ENCODE measurements around the gene IRAK1. TPM values are rescaled to one million over a fixed set of nuclear protein-coding genes. Genes with fewer than 3 reads are reported as not detected.
A peak's percentile ranks its signal among the peaks of the same experiment; 100 is the strongest.
"Not testable (repeated sequence)": the region's sequence is repeated elsewhere in the genome, so short reads cannot be mapped to it uniquely, and the experiment has no call there.

The IRAK1 gene
- total RNA-seq, 2 donors from 2014 or later: 75.3 to 92.5 TPM

- no peak for ATAC-seq
- Mint-ChIP-seq H3K4me1 (peaks cover 13% of the 10 kb centered on the region), H3K27me3 (no peaks in the 10 kb centered on the region), H3K36me3 (ENCODE audit: low read depth) (no peaks in the 10 kb centered on the region), H3K4me3 (no peak overlapping the region), H3K27ac (no peak overlapping the region)
- no peaks in the 10 kb centered on the region for H3K9me3 ChIP-seq (ENCODE audit: control insufficient read depth, low read length, poor library complexity, severe bottlenecking)
- DNase-seq: no peak
Observed at GRCh38 chrX:154012336-154012991, 7.2 kb downstream of the IRAK1 start.

GRCh38 chrX:154011376-154012335 lies 8.0 kb downstream of the IRAK1 start:
- Mint-ChIP-seq H3K4me3 (peak overlapping the region; percentile 15), H3K27me3 (no peaks in the 10 kb centered on the region), H3K27ac (peak overlapping the region; percentile 8), H3K36me3 (ENCODE audit: low read depth) (no peaks in the 10 kb centered on the region), H3K4me1 (peaks cover 13% of the 10 kb centered on the region)
- no peak for DNase-seq
- no peak for ATAC-seq
- H3K9me3 ChIP-seq (ENCODE audit: control insufficient read depth, low read length, poor library complexity, severe bottlenecking): no peaks in the 10 kb centered on the region

DNA sequence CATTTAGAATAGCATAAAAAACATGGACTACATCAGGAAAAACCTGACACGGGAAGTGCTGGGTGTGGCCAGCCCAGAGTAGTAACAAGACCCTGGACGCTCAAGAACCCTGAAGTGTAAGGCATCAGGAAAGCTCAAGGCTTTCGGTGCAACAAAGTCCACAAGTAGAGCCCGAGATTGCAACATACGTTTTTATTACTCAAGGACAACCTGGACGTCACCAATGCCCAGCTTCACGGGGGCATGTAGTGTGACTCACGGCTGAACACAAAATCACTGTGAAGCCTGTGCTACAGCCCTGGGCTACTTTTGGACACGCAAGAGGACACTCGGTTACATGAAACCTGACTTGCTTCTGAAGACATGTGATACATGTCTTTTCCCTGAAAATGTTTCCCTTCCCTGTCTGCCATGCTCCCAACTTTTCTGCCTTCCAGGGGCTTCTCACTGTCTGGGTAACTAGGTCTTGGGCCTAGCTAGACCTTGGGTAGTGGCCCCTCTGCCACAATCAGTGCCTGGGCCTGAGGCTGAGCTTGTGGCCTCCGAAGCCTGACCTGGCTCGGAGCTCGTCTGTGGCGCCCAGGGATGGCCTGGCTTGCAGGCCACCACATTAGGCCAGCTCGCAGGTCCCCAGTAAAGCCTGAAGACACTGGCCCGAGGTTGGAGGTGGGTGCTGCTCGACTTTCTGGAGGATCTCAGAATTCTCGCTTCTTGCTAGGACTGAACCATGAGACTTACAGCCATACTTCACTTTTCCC lies 9.2 kb downstream of the IRAK1 start:
- Mint-ChIP-seq H3K4me1 (peaks cover 9% of the 10 kb centered on the region), H3K27ac (no peak overlapping the region), H3K4me3 (no peak overlapping the region), H3K27me3 (no peaks in the 10 kb centered on the region), H3K36me3 (ENCODE audit: low read depth) (no peaks in the 10 kb centered on the region)
- H3K9me3 ChIP-seq (ENCODE audit: control insufficient read depth, low read length, poor library complexity, severe bottlenecking): no peaks in the 10 kb centered on the region
- ATAC-seq: no peak
- DNase-seq: no peak

GRCh38 chrX:154008521-154008920 lies 11.2 kb downstream of the IRAK1 start:
- Mint-ChIP-seq H3K36me3 (ENCODE audit: low read depth) (no peaks in the 10 kb centered on the region), H3K4me3 (no peak overlapping the region), H3K4me1 (peaks cover 7% of the 10 kb centered on the region), H3K27ac (peak overlapping the region; percentile 73), H3K27me3 (no peaks in the 10 kb centered on the region)
- DNase-seq (no peak), ATAC-seq (no peak)
- no peaks in the 10 kb centered on the region for H3K9me3 ChIP-seq (ENCODE audit: control insufficient read depth, low read length, poor library complexity, severe bottlenecking)

GRCh38 chrX:154006947-154007346 lies 12.8 kb downstream of the IRAK1 start:
- no peaks in the 10 kb centered on the region for H3K36me3 Mint-ChIP-seq (ENCODE audit: low read depth)
- peaks cover 11% of the 10 kb centered on the region for H3K4me1 Mint-ChIP-seq
- H3K4me3 Mint-ChIP-seq: no peak overlapping the region
- ATAC-seq (no peak), DNase-seq (no peak)
- H3K9me3 ChIP-seq (ENCODE audit: control insufficient read depth, low read length, poor library complexity, severe bottlenecking): no peaks in the 10 kb centered on the region
- H3K27me3 Mint-ChIP-seq: no peaks in the 10 kb centered on the region
- H3K27ac Mint-ChIP-seq: peak overlapping the region; percentile 73

- Mint-ChIP-seq H3K4me3 (no peak overlapping the region), H3K27ac (peak overlapping the region; percentile 67), H3K4me1 (peaks cover 14% of the 10 kb centered on the region), H3K27me3 (no peaks in the 10 kb centered on the region), H3K36me3 (ENCODE audit: low read depth) (no peaks in the 10 kb centered on the region)
- DNase-seq (no peak), ATAC-seq (no peak)
- H3K9me3 ChIP-seq (ENCODE audit: control insufficient read depth, low read length, poor library complexity, severe bottlenecking): no peaks in the 10 kb centered on the region
Observed at GRCh38 chrX:154004315-154004714, 15.4 kb downstream of the IRAK1 start.

DNA sequence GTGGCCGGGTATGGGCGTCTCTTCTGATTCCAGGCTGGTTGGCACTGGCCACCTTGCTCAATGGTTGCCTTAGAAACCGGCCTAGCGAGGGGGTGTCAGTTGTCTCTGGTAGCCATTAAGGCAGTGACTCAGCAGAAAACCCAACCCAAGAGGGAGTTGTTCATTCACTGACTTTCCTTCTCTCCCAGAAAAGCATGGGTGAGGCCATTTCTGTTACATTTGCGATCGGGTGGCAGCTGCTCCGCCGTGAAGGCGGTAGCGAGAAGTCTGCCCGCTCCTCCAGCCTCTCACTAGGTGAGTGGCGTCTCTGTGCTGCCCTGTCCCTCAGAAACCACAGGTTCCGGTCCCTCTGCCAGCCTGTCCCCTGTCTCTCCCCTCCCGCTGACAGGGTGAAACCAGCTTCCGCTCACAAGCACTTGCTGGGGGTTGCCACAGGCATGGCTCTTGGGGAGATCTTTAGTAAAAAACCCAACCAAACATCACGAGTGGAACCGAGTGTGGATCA lies 17.4 kb downstream of the IRAK1 start:
- H3K27me3 Mint-ChIP-seq: no peaks in the 10 kb centered on the region
- H3K36me3 Mint-ChIP-seq (ENCODE audit: low read depth): no peaks in the 10 kb centered on the region
- H3K4me3 Mint-ChIP-seq: peak overlapping the region; percentile 85
- no peaks in the 10 kb centered on the region for H3K9me3 ChIP-seq (ENCODE audit: control insufficient read depth, low read length, poor library complexity, severe bottlenecking)
- H3K27ac Mint-ChIP-seq: peak overlapping the region; percentile 67
- H3K4me1 Mint-ChIP-seq: peaks cover 12% of the 10 kb centered on the region
- DNase-seq (no peak), ATAC-seq (peak; percentile 84)

DNA sequence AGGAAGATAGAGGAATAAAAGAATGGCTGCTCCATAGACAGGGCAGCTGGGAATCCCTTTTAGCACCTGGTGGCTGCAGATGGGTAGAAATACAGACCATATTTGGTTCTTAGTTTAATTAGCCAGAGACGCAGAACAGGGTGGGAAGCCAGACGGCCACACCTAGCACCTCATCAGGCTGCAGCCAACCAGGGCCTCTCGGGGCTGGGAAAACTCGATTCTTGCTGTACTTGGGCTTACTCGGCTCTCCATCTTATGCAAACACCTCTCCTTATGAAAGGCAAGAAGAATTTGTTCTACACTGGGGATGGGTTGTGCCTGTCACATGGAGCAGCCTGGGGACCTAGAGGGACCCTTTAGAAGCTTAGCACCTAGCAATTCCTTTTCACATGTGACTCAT lies 19.7 kb downstream of the IRAK1 start:
- Mint-ChIP-seq H3K4me1 (peaks cover 12% of the 10 kb centered on the region), H3K36me3 (ENCODE audit: low read depth) (no peaks in the 10 kb centered on the region), H3K4me3 (no peak overlapping the region), H3K27ac (no peak overlapping the region), H3K27me3 (no peaks in the 10 kb centered on the region)
- ATAC-seq (no peak), DNase-seq (no peak)
- H3K9me3 ChIP-seq (ENCODE audit: control insufficient read depth, low read length, poor library complexity, severe bottlenecking): no peaks in the 10 kb centered on the region

GRCh38 chrX:153999359-154000037 lies 20.2 kb downstream of the IRAK1 start:
- no peak overlapping the region for H3K27ac Mint-ChIP-seq
- no peak overlapping the region for H3K4me3 Mint-ChIP-seq
- no peaks in the 10 kb centered on the region for H3K9me3 ChIP-seq (ENCODE audit: control insufficient read depth, low read length, poor library complexity, severe bottlenecking)
- H3K27me3 Mint-ChIP-seq: no peaks in the 10 kb centered on the region
- H3K4me1 Mint-ChIP-seq: peaks cover 12% of the 10 kb centered on the region
- H3K36me3 Mint-ChIP-seq (ENCODE audit: low read depth): no peaks in the 10 kb centered on the region
- DNase-seq (no peak), ATAC-seq (no peak)

DNA sequence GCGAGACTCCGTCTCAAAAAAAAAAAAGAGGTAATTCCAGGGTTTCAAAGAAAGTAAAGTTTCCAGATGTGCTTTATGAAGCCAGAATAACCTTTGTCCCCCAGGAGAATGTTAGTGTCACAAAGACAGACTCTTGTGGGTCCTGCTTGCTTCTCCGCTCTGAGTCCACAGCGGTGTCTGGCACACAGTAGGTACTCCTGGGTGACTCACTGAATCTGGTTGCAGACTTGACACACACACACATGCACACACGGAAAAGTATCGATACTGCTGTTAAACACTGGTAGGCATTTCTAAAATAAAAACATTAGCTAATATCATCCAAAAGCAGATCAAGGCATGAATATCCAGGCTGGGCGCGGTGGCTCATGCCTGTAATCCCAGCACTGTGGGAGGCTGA lies 24.2 kb downstream of the IRAK1 start:
- Mint-ChIP-seq H3K4me3 (no peak overlapping the region), H3K4me1 (peaks cover 4% of the 10 kb centered on the region), H3K27ac (no peak overlapping the region), H3K36me3 (ENCODE audit: low read depth) (no peaks in the 10 kb centered on the region), H3K27me3 (no peaks in the 10 kb centered on the region)
- ATAC-seq (no peak), DNase-seq (no peak)
- no peaks in the 10 kb centered on the region for H3K9me3 ChIP-seq (ENCODE audit: control insufficient read depth, low read length, poor library complexity, severe bottlenecking)

DNA sequence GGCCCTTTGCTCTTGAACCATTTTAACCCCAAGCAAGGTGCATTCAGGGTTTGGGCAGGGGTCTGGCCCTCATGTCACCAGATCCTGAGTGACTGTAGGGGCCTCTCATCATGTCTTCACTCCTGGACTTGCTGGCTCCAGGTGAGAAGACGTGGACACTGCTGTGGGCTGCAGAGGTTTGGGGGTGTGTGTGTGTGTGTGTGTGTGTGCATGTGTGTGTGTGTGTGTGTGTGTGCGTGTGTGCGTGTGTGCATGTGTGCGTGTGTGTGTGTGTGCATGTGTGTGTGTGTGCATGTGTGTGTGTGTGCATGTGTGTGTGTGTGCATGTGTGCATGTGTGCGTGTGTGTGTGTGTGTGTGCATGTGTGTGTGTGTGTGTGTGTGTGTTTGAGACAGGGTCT lies 25.3 kb downstream of the IRAK1 start:
- not testable (repeated sequence) for H3K36me3 Mint-ChIP-seq (ENCODE audit: low read depth); ATAC-seq; DNase-seq; H3K27me3 Mint-ChIP-seq; H3K9me3 ChIP-seq (ENCODE audit: control insufficient read depth, low read length, poor library complexity, severe bottlenecking); H3K27ac Mint-ChIP-seq; H3K4me3 Mint-ChIP-seq
- H3K4me1 Mint-ChIP-seq: peaks cover 10% of the 10 kb centered on the region

DNA sequence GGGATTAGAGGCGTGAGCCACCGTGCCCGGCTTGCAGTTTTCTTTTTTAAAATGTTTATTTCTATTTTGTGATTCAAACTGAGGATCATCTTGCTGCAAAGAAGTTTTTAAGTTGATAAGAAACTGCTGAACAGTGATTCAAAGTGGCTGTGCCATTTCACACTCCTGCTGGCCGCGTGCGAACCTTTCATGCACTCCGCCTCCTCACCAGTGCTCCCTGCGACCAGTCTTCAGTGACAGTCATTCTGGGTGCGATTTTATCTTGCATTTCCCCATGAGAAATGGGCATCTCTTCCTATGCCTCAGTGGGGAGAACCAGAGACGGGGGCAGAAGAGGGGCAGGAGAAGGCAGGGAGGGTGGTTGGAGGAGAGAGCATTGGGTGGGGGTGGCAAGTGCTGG lies 25.7 kb downstream of the IRAK1 start:
- Mint-ChIP-seq H3K27ac (no peak overlapping the region), H3K27me3 (no peaks in the 10 kb centered on the region), H3K4me1 (peaks cover 10% of the 10 kb centered on the region), H3K36me3 (ENCODE audit: low read depth) (no peaks in the 10 kb centered on the region), H3K4me3 (no peak overlapping the region)
- ATAC-seq: no peak
- DNase-seq: no peak
- H3K9me3 ChIP-seq (ENCODE audit: control insufficient read depth, low read length, poor library complexity, severe bottlenecking): no peaks in the 10 kb centered on the region
